ENCODE measurements around the gene ATP2C1. TPM values are rescaled to one million over a fixed set of nuclear protein-coding genes. Genes with fewer than 3 reads are reported as not detected.
A peak's percentile ranks its signal among the peaks of the same experiment; 100 is the strongest.
"Not testable (repeated sequence)": the region's sequence is repeated elsewhere in the genome, so short reads cannot be mapped to it uniquely, and the experiment has no call there.

Gene ATP2C1
- total RNA-seq, 1 donor from 2014 or later, result 130 TPM

- no peak for DNase-seq (ENCODE audit: low spot score)
These were observed 40.7 kb downstream of the ATP2C1 start for GRCh38 chr3:130934442-130935089.

GRCh38 chr3:130935761-130936492 lies 42.0 kb downstream of the ATP2C1 start:
- no peak for DNase-seq (ENCODE audit: low spot score)

GRCh38 chr3:130939753-130940152 lies 45.9 kb downstream of the ATP2C1 start:
- no peak for DNase-seq (ENCODE audit: low spot score)

DNA sequence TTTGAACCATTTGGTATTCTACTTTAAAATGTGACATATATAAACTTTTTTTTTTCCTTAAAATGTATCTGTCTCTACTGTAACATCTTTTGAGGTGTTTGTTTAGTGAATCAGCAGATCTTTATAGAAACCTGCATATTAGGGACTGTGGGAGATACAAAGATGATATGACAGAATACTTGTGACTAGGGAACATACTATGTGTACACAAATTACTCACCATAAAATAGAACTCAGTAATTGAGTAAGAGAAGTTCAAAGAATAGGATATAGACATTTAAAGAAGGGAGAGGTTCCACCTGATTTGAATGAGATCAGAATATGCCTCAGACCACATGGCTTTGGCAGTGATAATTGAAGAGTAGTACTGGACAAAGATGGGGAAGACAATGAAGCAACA lies 47.9 kb downstream of the ATP2C1 start:
- DNase-seq (ENCODE audit: low spot score), result no peak

GRCh38 chr3:130946882-130947281 lies 53.0 kb downstream of the ATP2C1 start:
- no peak for DNase-seq (ENCODE audit: low spot score)

DNA sequence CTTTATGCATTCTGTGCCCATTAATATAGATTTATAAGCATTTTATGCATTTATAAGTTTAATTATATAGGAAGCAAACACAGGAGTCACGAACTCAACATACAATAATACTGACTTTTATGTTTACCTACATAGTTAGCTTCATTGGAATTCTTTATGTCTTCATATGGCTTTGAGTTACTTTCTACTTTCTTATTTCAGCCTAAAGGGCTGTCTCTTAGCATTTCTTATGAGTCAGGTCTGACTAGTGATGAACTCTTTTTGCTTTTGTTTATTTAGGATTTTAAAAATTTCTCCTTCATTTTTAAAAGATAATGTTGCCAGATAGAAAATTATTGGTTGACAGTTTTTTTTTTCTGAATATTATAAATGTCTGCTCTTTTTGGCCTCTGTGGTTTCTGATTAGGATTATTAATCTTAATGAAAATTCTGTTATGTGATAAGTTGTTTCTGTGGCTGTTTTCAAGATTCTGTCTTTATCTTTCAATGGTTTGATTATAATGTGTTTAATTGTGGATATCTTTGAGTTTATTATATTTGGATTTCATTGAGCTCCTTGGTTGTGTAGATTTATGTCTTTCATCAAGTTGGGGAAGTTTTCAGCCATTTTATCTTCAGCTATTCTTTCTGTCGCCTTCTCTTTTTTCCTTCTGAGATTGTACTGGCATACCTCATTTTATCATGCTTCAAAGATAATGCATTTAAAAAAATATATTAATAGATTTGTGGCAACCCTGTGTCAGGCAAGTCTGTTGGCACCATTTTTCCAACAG lies 54.3 kb downstream of the ATP2C1 start:
- DNase-seq (ENCODE audit: low spot score), result no peak

GRCh38 chr3:130948929-130949328 lies 55.0 kb downstream of the ATP2C1 start:
- no peak for DNase-seq (ENCODE audit: low spot score)

- no peak for DNase-seq (ENCODE audit: low spot score)
These were observed 56.2 kb downstream of the ATP2C1 start for GRCh38 chr3:130950124-130950523.

- DNase-seq (ENCODE audit: low spot score), result no peak
These were observed 56.8 kb downstream of the ATP2C1 start for GRCh38 chr3:130950641-130951040.

DNA sequence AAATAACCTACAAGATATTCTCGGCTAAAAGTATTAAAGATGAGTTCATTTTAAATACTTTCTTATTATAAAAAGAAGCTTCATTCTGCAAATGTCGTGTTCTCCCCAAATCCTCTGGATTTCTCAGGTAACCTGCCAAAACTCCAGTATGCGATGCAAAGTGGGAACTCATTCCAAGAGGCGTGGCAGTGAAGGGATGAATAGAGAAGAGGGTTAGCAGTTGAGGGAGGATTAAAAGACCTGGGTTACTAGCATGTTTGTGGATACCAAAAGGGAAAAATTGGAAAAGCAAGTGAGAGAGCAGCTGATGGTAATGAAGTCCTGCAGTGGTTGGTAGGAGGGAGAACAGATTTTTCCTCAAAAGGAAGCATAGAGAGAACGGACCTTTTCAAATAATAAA lies 61.6 kb downstream of the ATP2C1 start:
- DNase-seq (ENCODE audit: low spot score), result no peak

GRCh38 chr3:130956281-130956680 lies 62.4 kb downstream of the ATP2C1 start:
- no peak for DNase-seq (ENCODE audit: low spot score)

GRCh38 chr3:130956721-130957120 lies 62.8 kb downstream of the ATP2C1 start:
- DNase-seq (ENCODE audit: low spot score), result no peak

DNA sequence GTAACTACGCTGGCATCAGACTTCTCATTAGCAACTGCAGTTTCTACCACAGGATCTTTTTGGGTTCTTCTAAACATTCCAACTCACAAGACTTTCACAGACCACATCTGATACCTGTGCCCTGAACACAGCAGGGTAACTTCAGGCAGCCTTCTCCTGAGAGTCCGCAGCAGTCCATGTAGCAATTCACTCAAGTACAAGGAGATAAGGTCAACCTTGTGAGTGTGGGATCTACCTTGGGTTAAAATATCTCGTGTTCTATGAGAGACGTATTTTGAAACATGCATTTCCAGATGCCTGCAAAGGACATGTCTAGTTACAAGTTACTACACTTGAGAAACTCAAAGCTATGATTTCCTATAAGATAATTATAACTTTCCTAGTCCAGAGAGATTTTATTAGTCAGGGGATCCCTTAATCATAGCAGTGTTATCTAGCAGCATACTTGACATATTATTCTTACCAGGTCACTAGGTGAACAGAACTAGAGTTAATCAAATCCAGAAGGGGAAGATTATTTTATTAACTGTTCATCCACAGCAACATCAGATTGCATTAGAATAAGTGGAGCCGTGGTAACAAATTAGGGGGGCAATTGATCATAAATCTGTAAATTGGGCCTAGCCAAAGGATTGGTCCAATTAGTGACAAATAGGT lies 66.4 kb downstream of the ATP2C1 start:
- DNase-seq (ENCODE audit: low spot score), result no peak

GRCh38 chr3:130961458-130961857 lies 67.6 kb downstream of the ATP2C1 start:
- DNase-seq (ENCODE audit: low spot score), result no peak

GRCh38 chr3:130963444-130963843 lies 69.6 kb downstream of the ATP2C1 start:
- DNase-seq (ENCODE audit: low spot score), result no peak

DNA sequence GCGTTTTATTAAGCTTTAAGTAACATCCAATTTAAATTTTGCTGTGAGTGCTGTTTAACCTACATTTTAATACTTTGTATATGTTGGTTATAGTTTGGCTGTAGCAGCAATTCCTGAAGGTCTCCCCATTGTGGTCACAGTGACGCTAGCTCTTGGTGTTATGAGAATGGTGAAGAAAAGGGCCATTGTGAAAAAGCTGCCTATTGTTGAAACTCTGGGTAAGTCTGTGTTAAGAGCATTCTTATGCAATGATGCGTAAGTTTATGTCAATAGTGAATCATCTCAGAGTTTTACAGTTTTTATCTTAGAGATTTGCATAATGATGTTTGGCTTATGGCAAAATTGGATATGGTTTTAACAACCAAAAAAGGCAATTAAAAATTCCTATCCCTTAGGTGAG lies 70.0 kb downstream of the ATP2C1 start:
- DNase-seq (ENCODE audit: low spot score), result no peak

GRCh38 chr3:130967281-130967680 lies 73.4 kb downstream of the ATP2C1 start:
- no peak for DNase-seq (ENCODE audit: low spot score)

- peak; percentile 56 for DNase-seq (ENCODE audit: low spot score)
These were observed 74.3 kb downstream of the ATP2C1 start for GRCh38 chr3:130968221-130968620.

GRCh38 chr3:130969621-130970020 lies 75.7 kb downstream of the ATP2C1 start:
- DNase-seq (ENCODE audit: low spot score), result no peak

DNA sequence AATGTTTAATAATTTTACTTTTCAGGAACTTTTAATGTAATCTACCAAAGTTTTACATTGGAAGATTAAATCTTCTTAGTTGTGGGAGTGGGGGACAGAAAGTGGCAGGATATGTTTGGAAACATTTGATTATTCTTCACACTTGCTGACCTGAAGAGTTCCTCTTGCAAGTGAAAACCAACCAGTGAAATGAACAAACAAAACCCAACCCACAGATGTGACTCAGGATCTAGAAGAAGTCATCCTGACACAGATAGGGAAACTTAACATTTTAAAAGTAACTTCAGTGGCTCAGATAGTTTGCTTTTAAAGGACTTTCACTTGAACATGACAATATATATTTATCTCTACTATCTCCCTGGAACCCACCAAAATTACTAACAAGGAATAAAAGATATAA lies 77.3 kb downstream of the ATP2C1 start:
- DNase-seq (ENCODE audit: low spot score), result no peak

- not testable (repeated sequence) for DNase-seq (ENCODE audit: low spot score)
These were observed 78.7 kb downstream of the ATP2C1 start for GRCh38 chr3:130972592-130972991.

DNA sequence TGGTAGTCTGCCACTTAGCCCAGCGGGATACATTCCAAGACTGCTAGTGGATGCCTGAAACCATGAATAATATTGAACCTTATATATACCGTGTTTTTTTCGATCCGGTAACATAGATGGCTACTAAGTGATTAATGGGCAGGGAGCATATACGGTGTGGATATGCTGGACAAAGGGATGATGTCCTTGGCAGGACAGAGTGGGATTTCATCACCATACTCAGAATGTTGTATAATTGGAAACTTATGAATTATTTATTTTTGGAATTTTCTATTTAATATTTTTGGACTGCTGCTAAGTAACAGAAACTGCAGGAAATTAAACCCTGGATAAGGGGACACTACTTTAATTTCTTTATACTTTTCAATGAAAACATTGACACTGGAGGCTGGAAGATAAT lies 79.5 kb downstream of the ATP2C1 start:
- DNase-seq (ENCODE audit: low spot score), result no peak

All from umbilical cord (tissue), 2 donors.